Body of pancreas (tissue), 4 donors: Measurements from ENCODE around the gene TJP1.

Experiments used
- POLR2A ChIP-seq, 3 donors: fragments of 450-650 bp; IDR thresholded peaks; one replicate each; pipeline ENCODE4 v1.6.1; 2016; ENCODE audit warnings: antibody characterized with exemption in 3 of 3, mild to moderate bottlenecking in 2 of 3
- TF ChIP-seq, protein P1 (sequence below), 7 experiments: fragments of 450-650 bp in 4 of 7; fragments of 200-600 bp in 3 of 7; sonication (generic) in 3 of 7; IDR thresholded peaks; one replicate each; pipeline ENCODE4 v1.5.1; 2016 to 2019; ENCODE audit warnings: antibody characterized with exemption in 7 of 7

DNA sequence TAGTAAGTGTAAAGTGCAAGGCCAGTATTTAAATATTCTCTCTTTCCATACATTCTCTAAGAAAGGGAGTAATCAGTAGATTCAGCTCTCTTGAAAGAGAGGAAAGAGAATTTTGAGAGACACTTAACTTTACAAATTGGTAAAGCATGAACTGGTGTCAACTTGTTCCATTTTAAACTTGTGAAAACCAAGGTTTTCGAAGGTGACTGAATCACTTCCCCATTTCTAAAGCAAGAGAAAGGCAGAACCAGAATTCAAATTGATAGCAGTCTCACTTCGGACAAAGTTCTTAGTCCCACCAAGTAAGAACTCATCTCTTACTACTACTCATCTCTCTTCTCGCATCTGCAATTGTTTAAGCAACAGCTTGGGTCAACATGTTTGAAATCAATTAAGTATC, 22.4 kb downstream of the TJP1 start:
- TF ChIP-seq, protein P1, sequence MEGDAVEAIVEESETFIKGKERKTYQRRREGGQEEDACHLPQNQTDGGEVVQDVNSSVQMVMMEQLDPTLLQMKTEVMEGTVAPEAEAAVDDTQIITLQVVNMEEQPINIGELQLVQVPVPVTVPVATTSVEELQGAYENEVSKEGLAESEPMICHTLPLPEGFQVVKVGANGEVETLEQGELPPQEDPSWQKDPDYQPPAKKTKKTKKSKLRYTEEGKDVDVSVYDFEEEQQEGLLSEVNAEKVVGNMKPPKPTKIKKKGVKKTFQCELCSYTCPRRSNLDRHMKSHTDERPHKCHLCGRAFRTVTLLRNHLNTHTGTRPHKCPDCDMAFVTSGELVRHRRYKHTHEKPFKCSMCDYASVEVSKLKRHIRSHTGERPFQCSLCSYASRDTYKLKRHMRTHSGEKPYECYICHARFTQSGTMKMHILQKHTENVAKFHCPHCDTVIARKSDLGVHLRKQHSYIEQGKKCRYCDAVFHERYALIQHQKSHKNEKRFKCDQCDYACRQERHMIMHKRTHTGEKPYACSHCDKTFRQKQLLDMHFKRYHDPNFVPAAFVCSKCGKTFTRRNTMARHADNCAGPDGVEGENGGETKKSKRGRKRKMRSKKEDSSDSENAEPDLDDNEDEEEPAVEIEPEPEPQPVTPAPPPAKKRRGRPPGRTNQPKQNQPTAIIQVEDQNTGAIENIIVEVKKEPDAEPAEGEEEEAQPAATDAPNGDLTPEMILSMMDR (IDR thresholded peaks at IDR 0.05), result no peak
- no peak for TF ChIP-seq POLR2A (IDR thresholded peaks at IDR 0.05)
